Activated CD4-positive, alpha-beta T cell treated with anti-CD3 and anti-CD28 coated beads, Interleukin-2, Interleukin-6, amounts not matched to agents 100 ng/mL and 50 ng/mL, durations not matched to agents 16 hours and 8 hours (primary cell): ENCODE results near the gene PDZD4.

ENCODE experiments used
- DNase-seq: peaks from one replicate; pipeline ENCODE4 v3.0.0-alpha.2; 2020

Gene PDZD4

GRCh38 chrX:153829799-153830639, at the start of gene PDZD4:
TSS of gene PDZD4 (minus strand) at chrX:153830544. CDS start at chrX:153830298, 246 bp downstream.
- DNase-seq = no peak

GRCh38 chrX:153879741-153880439, 49.5 kb upstream of the PDZD4 start:
- no peak for DNase-seq

- no peak for DNase-seq
Measured at GRCh38 chrX:153878969-153879653, 48.8 kb upstream of the PDZD4 start.

- DNase-seq = no peak
Measured at GRCh38 chrX:153878345-153878744, 48.0 kb upstream of the PDZD4 start.

- no peak for DNase-seq
Measured at GRCh38 chrX:153877571-153878261, 47.4 kb upstream of the PDZD4 start.

- DNase-seq = no peak
Measured at GRCh38 chrX:153876112-153876491, 45.8 kb upstream of the PDZD4 start.

- DNase-seq = peak; percentile 54
Measured at GRCh38 chrX:153875391-153876111, 45.2 kb upstream of the PDZD4 start.

GRCh38 chrX:153874366-153875125, 44.2 kb upstream of the PDZD4 start:
- DNase-seq = no peak

- no peak for DNase-seq
Measured at GRCh38 chrX:153874085-153874365, 43.7 kb upstream of the PDZD4 start.

- DNase-seq = no peak
Measured at GRCh38 chrX:153873282-153874084, 43.1 kb upstream of the PDZD4 start.

- DNase-seq = no peak
Measured at GRCh38 chrX:153871946-153872878, 41.9 kb upstream of the PDZD4 start.

GRCh38 chrX:153871451-153871850, 41.1 kb upstream of the PDZD4 start:
- DNase-seq = no peak

GRCh38 chrX:153870791-153871360, 40.5 kb upstream of the PDZD4 start:
- DNase-seq = no peak

GRCh38 chrX:153870288-153870690, 39.9 kb upstream of the PDZD4 start:
- no peak for DNase-seq

GRCh38 chrX:153869473-153870287, 39.3 kb upstream of the PDZD4 start:
- no peak for DNase-seq

GRCh38 chrX:153868576-153869472, 38.5 kb upstream of the PDZD4 start:
- no peak for DNase-seq

GRCh38 chrX:153867671-153868070, 37.3 kb upstream of the PDZD4 start:
- no peak for DNase-seq
